Central memory CD8-positive, alpha-beta T cell (primary cell): ENCODE measurements around the gene CCDC197.

Experiments used
- ATAC-seq: fragments of 150-1000 bp; cut with Tn5 transposase; replicated peaks from 2 replicates; pipeline ENCODE4 v1.10.0; 2022; ENCODE audit warnings: mild to moderate bottlenecking, moderate FRiP score, moderate number of reproducible peaks; ENCODE audit not compliant: poor library complexity, severe bottlenecking; ENCODE audit errors: extremely low read depth
- DNase-seq, 2 donors: peaks; one replicate each; pipeline ENCODE4 v3.0.0; 2021; ENCODE audit warnings: low spot score in 2 of 2
- H3K27ac Mint-ChIP-seq: one replicate; pipeline ENCODE4 v1.8.0; 2022; ENCODE audit warnings: low read depth, mild to moderate bottlenecking, moderate library complexity, mixed read lengths
- H3K27me3 Mint-ChIP-seq: one replicate; pipeline ENCODE4 v1.8.0; 2022; ENCODE audit warnings: mixed read lengths
- H3K36me3 Mint-ChIP-seq: one replicate; pipeline ENCODE4 v1.8.0; 2022; ENCODE audit warnings: mild to moderate bottlenecking, moderate library complexity, mixed read lengths; ENCODE audit not compliant: insufficient read depth
- H3K4me1 Mint-ChIP-seq: one replicate; pipeline ENCODE4 v1.8.0; 2022; ENCODE audit warnings: mixed read lengths
- H3K4me3 Mint-ChIP-seq: one replicate; pipeline ENCODE4 v1.8.0; 2022; ENCODE audit warnings: mild to moderate bottlenecking, moderate library complexity, mixed read lengths
- H3K9me3 Mint-ChIP-seq: one replicate; pipeline ENCODE4 v1.8.0; 2022; ENCODE audit warnings: mixed read lengths

CCDC197 gene

GRCh38 chr14:94001016-94001415 lies 3.9 kb downstream of the CCDC197 start:
- Mint-ChIP-seq H3K27ac (no peak overlapping the region), H3K36me3 (no peaks in the 10 kb centered on the region), H3K27me3 (peaks cover 14% of the 10 kb centered on the region), H3K9me3 (no peaks in the 10 kb centered on the region), H3K4me1 (no peaks in the 10 kb centered on the region), H3K4me3 (no peak overlapping the region)
- DNase-seq (no peak), ATAC-seq (no peak)

GRCh38 chr14:94001501-94002396 lies 4.6 kb downstream of the CCDC197 start:
- peaks cover 14% of the 10 kb centered on the region for H3K27me3 Mint-ChIP-seq
- peak; percentile 39 to 40 for DNase-seq
- no peaks in the 10 kb centered on the region for H3K4me1 Mint-ChIP-seq
- no peaks in the 10 kb centered on the region for H3K36me3 Mint-ChIP-seq
- ATAC-seq = peak; percentile 58
- H3K4me3 Mint-ChIP-seq = no peak overlapping the region
- H3K27ac Mint-ChIP-seq = no peak overlapping the region
- H3K9me3 Mint-ChIP-seq = no peaks in the 10 kb centered on the region

GRCh38 chr14:94003397-94003796 lies 6.3 kb downstream of the CCDC197 start:
- no peaks in the 10 kb centered on the region for H3K9me3 Mint-ChIP-seq
- H3K27me3 Mint-ChIP-seq = peaks cover 14% of the 10 kb centered on the region
- H3K4me3 Mint-ChIP-seq = no peak overlapping the region
- H3K27ac Mint-ChIP-seq = no peak overlapping the region
- no peak for ATAC-seq
- peaks cover 3% of the 10 kb centered on the region for H3K36me3 Mint-ChIP-seq
- peaks cover 6% of the 10 kb centered on the region for H3K4me1 Mint-ChIP-seq
- no peak for DNase-seq

- Mint-ChIP-seq H3K36me3 (peaks cover 3% of the 10 kb centered on the region), H3K4me1 (peaks cover 6% of the 10 kb centered on the region), H3K27me3 (peaks cover 14% of the 10 kb centered on the region), H3K27ac (no peak overlapping the region), H3K4me3 (no peak overlapping the region), H3K9me3 (no peaks in the 10 kb centered on the region)
- no peak for ATAC-seq
- DNase-seq = no peak
These were observed 6.9 kb downstream of the CCDC197 start for GRCh38 chr14:94004015-94004414.

GRCh38 chr14:94005324-94006073 lies 8.4 kb downstream of the CCDC197 start:
- Mint-ChIP-seq H3K9me3 (no peaks in the 10 kb centered on the region), H3K27me3 (peaks cover 29% of the 10 kb centered on the region), H3K4me1 (peaks cover 20% of the 10 kb centered on the region), H3K4me3 (no peak overlapping the region), H3K27ac (no peak overlapping the region), H3K36me3 (peaks cover 3% of the 10 kb centered on the region)
- ATAC-seq (no peak), DNase-seq (no peak)

GRCh38 chr14:94008234-94008633 lies 11.1 kb downstream of the CCDC197 start:
- no peaks in the 10 kb centered on the region for H3K9me3 Mint-ChIP-seq
- DNase-seq = no peak
- H3K4me1 Mint-ChIP-seq = peaks cover 41% of the 10 kb centered on the region
- no peak overlapping the region for H3K4me3 Mint-ChIP-seq
- no peak overlapping the region for H3K27ac Mint-ChIP-seq
- peaks cover 36% of the 10 kb centered on the region for H3K27me3 Mint-ChIP-seq
- no peak for ATAC-seq
- H3K36me3 Mint-ChIP-seq = peaks cover 3% of the 10 kb centered on the region

GRCh38 chr14:94009767-94010166 lies 12.7 kb downstream of the CCDC197 start:
- H3K36me3 Mint-ChIP-seq = peaks cover 3% of the 10 kb centered on the region
- H3K9me3 Mint-ChIP-seq = no peaks in the 10 kb centered on the region
- H3K4me1 Mint-ChIP-seq = peaks cover 41% of the 10 kb centered on the region
- H3K27ac Mint-ChIP-seq = peak overlapping the region; percentile 32
- peaks cover 32% of the 10 kb centered on the region for H3K27me3 Mint-ChIP-seq
- DNase-seq (no peak), ATAC-seq (no peak)
- H3K4me3 Mint-ChIP-seq = no peak overlapping the region

- no peak overlapping the region for H3K4me3 Mint-ChIP-seq
- no peak for DNase-seq
- H3K9me3 Mint-ChIP-seq = no peaks in the 10 kb centered on the region
- peaks cover 41% of the 10 kb centered on the region for H3K4me1 Mint-ChIP-seq
- peak overlapping the region; percentile 32 for H3K27ac Mint-ChIP-seq
- peaks cover 24% of the 10 kb centered on the region for H3K27me3 Mint-ChIP-seq
- H3K36me3 Mint-ChIP-seq = peaks cover 3% of the 10 kb centered on the region
- no peak for ATAC-seq
These were observed 13.5 kb downstream of the CCDC197 start for GRCh38 chr14:94010625-94011024.

GRCh38 chr14:94011795-94012194 lies 14.7 kb downstream of the CCDC197 start:
- Mint-ChIP-seq H3K9me3 (no peaks in the 10 kb centered on the region), H3K4me3 (peak overlapping the region; percentile 61), H3K4me1 (peaks cover 41% of the 10 kb centered on the region), H3K27ac (peak overlapping the region; percentile 91), H3K36me3 (peaks cover 3% of the 10 kb centered on the region), H3K27me3 (peaks cover 22% of the 10 kb centered on the region)
- DNase-seq (peak in 1 of 2 donors; percentile 43), ATAC-seq (peak; percentile 94)

GRCh38 chr14:94014382-94014781 lies 17.3 kb downstream of the CCDC197 start:
- H3K4me1 Mint-ChIP-seq = peaks cover 32% of the 10 kb centered on the region
- ATAC-seq = no peak
- no peak overlapping the region for H3K4me3 Mint-ChIP-seq
- peaks cover 33% of the 10 kb centered on the region for H3K27me3 Mint-ChIP-seq
- H3K9me3 Mint-ChIP-seq = no peaks in the 10 kb centered on the region
- DNase-seq = no peak
- H3K36me3 Mint-ChIP-seq = no peaks in the 10 kb centered on the region
- H3K27ac Mint-ChIP-seq = no peak overlapping the region

GRCh38 chr14:94015223-94015622 lies 18.1 kb downstream of the CCDC197 start:
- no peak overlapping the region for H3K27ac Mint-ChIP-seq
- H3K27me3 Mint-ChIP-seq = peaks cover 24% of the 10 kb centered on the region
- DNase-seq (no peak), ATAC-seq (no peak)
- H3K36me3 Mint-ChIP-seq = no peaks in the 10 kb centered on the region
- no peak overlapping the region for H3K4me3 Mint-ChIP-seq
- peaks cover 24% of the 10 kb centered on the region for H3K4me1 Mint-ChIP-seq
- no peaks in the 10 kb centered on the region for H3K9me3 Mint-ChIP-seq

GRCh38 chr14:94016446-94016976 lies 19.4 kb downstream of the CCDC197 start:
- DNase-seq (no peak), ATAC-seq (no peak)
- H3K4me3 Mint-ChIP-seq = no peak overlapping the region
- no peaks in the 10 kb centered on the region for H3K36me3 Mint-ChIP-seq
- H3K27ac Mint-ChIP-seq = no peak overlapping the region
- no peaks in the 10 kb centered on the region for H3K9me3 Mint-ChIP-seq
- peaks cover 15% of the 10 kb centered on the region for H3K27me3 Mint-ChIP-seq
- H3K4me1 Mint-ChIP-seq = peaks cover 11% of the 10 kb centered on the region
